ENCODE results near the gene HARBI1. TPM values are rescaled to one million over a fixed set of nuclear protein-coding genes. Genes with fewer than 3 reads are reported as not detected.

HARBI1 gene
- total and polyA plus RNA-seq, 3 donors from 2014 or later = 12.9 to 25.2 (median 14.3) TPM

GRCh38 chr11:46594785-46595184 is 22.2 kb downstream of the HARBI1 start:
- Histone ChIP-seq H3K4me1 (peaks cover 22% of the 10 kb centered on the region), H3K9me3 (no peaks in the 10 kb centered on the region), H3K27me3 (no peaks in the 10 kb centered on the region), H3K27ac (no peak overlapping the region), H3K36me3 (ENCODE audit: low read depth, missing control alignments) (no peaks in the 10 kb centered on the region), H3K4me3 (no peak overlapping the region)
- no peak for DNase-seq
- TF ChIP-seq POLR2A (IDR thresholded peaks at IDR 0.05) = no peak
- intact Hi-C loops (cut with DNase I; ENCODE audit: low total_unique reads) = no loop called here
- WGBS, 2 donors = 54 to 68% methylated on average over 10 of the region's 10 CpGs

- DNase-seq = no peak
- H3K4me3 ChIP-seq = peak overlapping the region; percentile 85 to 94
- 21 to 25% methylated on average over 3 of the region's 3 CpGs for WGBS, 2 donors
- no peak for TF ChIP-seq POLR2A (IDR thresholded peaks at IDR 0.05)
- TF ChIP-seq CTCF (IDR thresholded peaks at IDR 0.05) = no peak
- intact Hi-C loops (cut with DNase I; ENCODE audit: low total_unique reads) = no loop called here
- H3K36me3 ChIP-seq (ENCODE audit: low read depth, missing control alignments) = no peaks in the 10 kb centered on the region
- peaks cover 22% of the 10 kb centered on the region for H3K4me1 ChIP-seq
- no peaks in the 10 kb centered on the region for H3K27me3 ChIP-seq
- H3K9me3 ChIP-seq = no peaks in the 10 kb centered on the region
- H3K27ac ChIP-seq = peak overlapping the region; percentile 77 to 80
These were observed 22.7 kb downstream of the HARBI1 start for GRCh38 chr11:46594374-46594700.

- Histone ChIP-seq H3K4me3 (peak within 1 kb of the TSS; percentile 85 to 94), H3K27me3 (no peaks in the 10 kb centered on the region), H3K4me1 (peaks cover 22% of the 10 kb centered on the region), H3K36me3 (ENCODE audit: low read depth, missing control alignments) (no peaks in the 10 kb centered on the region), H3K27ac (peak within 1 kb of the TSS; percentile 77 to 80), H3K9me3 (no peaks in the 10 kb centered on the region)
- DNase-seq = peak; percentile 97
- 1% methylated on average over 30 to 53 of the region's 54 CpGs for WGBS, 2 donors
- intact Hi-C loops (cut with DNase I; ENCODE audit: low total_unique reads) = no loop called here
- no peak for TF ChIP-seq POLR2A (IDR thresholded peaks at IDR 0.05)
- TF ChIP-seq CTCF (IDR thresholded peaks at IDR 0.05) = no peak
These were observed 23.3 kb downstream of the HARBI1 start, which contains the start of gene AMBRA1 for GRCh38 chr11:46593550-46594373. Gene AMBRA1 (minus strand): TSS chr11:46594023. CDS start chr11:46548380, 45,643 bp downstream.

GRCh38 chr11:46590740-46591605 is 26.1 kb downstream of the HARBI1 start:
- no peak overlapping the region for H3K4me3 ChIP-seq
- peak overlapping the region in 1 of 2 donors; percentile 29 for H3K27ac ChIP-seq
- peaks cover 22% of the 10 kb centered on the region for H3K4me1 ChIP-seq
- H3K36me3 ChIP-seq (ENCODE audit: low read depth, missing control alignments) = no peaks in the 10 kb centered on the region
- intact Hi-C loops (cut with DNase I; ENCODE audit: low total_unique reads) = no loop called here
- DNase-seq = no peak
- TF ChIP-seq POLR2A (IDR thresholded peaks at IDR 0.05) (no peak), CTCF (IDR thresholded peaks at IDR 0.05) (no peak)
- no peaks in the 10 kb centered on the region for H3K27me3 ChIP-seq
- no peaks in the 10 kb centered on the region for H3K9me3 ChIP-seq
- WGBS, 2 donors = 47% methylated on average over 11 of the region's 11 CpGs

GRCh38 chr11:46588915-46589314 is 28.1 kb downstream of the HARBI1 start:
- Histone ChIP-seq H3K9me3 (no peaks in the 10 kb centered on the region), H3K27me3 (no peaks in the 10 kb centered on the region), H3K4me3 (no peak overlapping the region), H3K36me3 (ENCODE audit: low read depth, missing control alignments) (no peaks in the 10 kb centered on the region), H3K4me1 (peaks cover 18% of the 10 kb centered on the region), H3K27ac (no peak overlapping the region)
- intact Hi-C loops (cut with DNase I; ENCODE audit: low total_unique reads) = no loop called here
- DNase-seq = no peak
- TF ChIP-seq CTCF (IDR thresholded peaks at IDR 0.05) (no peak), POLR2A (IDR thresholded peaks at IDR 0.05) (no peak)

All from testis (tissue), 3 donors.